CD4-positive, alpha-beta T cell (primary cell): ENCODE measurements around the gene CIZ1. TPM values are rescaled to one million over a fixed set of nuclear protein-coding genes. Genes with fewer than 3 reads are reported as not detected.
A peak's percentile ranks its signal among the peaks of the same experiment; 100 is the strongest.

Experiments
- ATAC-seq: fragments of 200-7000 bp; cut with Tn5 transposase; one replicate; pipeline ENCODE4 v1.10.0; 2022; ENCODE audit warnings: mild to moderate bottlenecking; ENCODE audit not compliant: poor library complexity
- CTCF ChIA-PET: fragments of 350-600 bp; sonication (Branson Sonifier 250); formaldehyde crosslinking; loops from one replicate; lab custom pipeline; 2021; ENCODE audit warnings: antibody characterized with exemption, inconsistent platforms; lab: Charles Lee
- POLR2A ChIA-PET: fragments of 350-600 bp; sonication (Branson Sonifier 250); formaldehyde crosslinking; loops from one replicate; lab custom pipeline; 2021; ENCODE audit warnings: antibody characterized with exemption, inconsistent platforms; lab: Charles Lee
- DNase-seq, 14 experiments: peaks; one replicate each; pipeline ENCODE4 v3.0.0-alpha.2; 2013 to 2020; ENCODE audit warnings: mixed read lengths in 2 of 14
- H3K27ac ChIP-seq, 2 donors: one replicate each; pipeline versions ENCODE4 v1.5.1 to v1.7.0; 2013; ENCODE audit warnings: low read length in 2 of 2, low read depth in 1 of 2, mild to moderate bottlenecking in 1 of 2
- H3K27me3 ChIP-seq, 2 experiments: 1 replicate in 1 of 2; 2 replicates in 1 of 2; pipeline versions ENCODE4 v1.6.1 to v1.7.0; 2013; ENCODE audit warnings: low read length in 2 of 2, control low read depth in 1 of 2, mild to moderate bottlenecking in 1 of 2, moderate library complexity in 1 of 2; ENCODE audit not compliant: insufficient read depth in 2 of 2, control insufficient read depth in 1 of 2
- H3K36me3 ChIP-seq: one replicate; pipeline ENCODE4 v1.6.1; 2013; ENCODE audit warnings: low read length, control low read depth; ENCODE audit not compliant: insufficient read depth
- H3K4me1 ChIP-seq: one replicate; pipeline ENCODE4 v1.6.1; 2013; ENCODE audit warnings: low read length, control low read depth; ENCODE audit not compliant: insufficient read depth
- H3K4me3 ChIP-seq: one replicate; pipeline ENCODE4 v1.5.1; 2013; ENCODE audit warnings: mild to moderate bottlenecking, low read length, moderate library complexity
- H3K9me3 ChIP-seq, 2 experiments: 1 replicate in 1 of 2; 2 replicates in 1 of 2; pipeline versions ENCODE4 v1.6.1 to v1.7.0; 2013; ENCODE audit warnings: low read length in 2 of 2, mild to moderate bottlenecking in 2 of 2, control low read depth in 1 of 2, moderate library complexity in 1 of 2; ENCODE audit not compliant: control insufficient read depth in 1 of 2, insufficient read depth in 1 of 2
- H3K27ac Mint-ChIP-seq: one replicate; pipeline ENCODE4 v1.8.0; 2020; ENCODE audit warnings: mixed read lengths
- H3K27me3 Mint-ChIP-seq: one replicate; pipeline ENCODE4 v1.8.0; 2021; ENCODE audit warnings: mixed read lengths
- H3K36me3 Mint-ChIP-seq: one replicate; pipeline ENCODE4 v1.8.0; 2021; ENCODE audit warnings: low read depth, mixed read lengths
- H3K4me1 Mint-ChIP-seq: one replicate; pipeline ENCODE4 v1.8.0; 2021; ENCODE audit warnings: low read depth, mixed read lengths
- H3K4me3 Mint-ChIP-seq: one replicate; pipeline ENCODE4 v1.8.0; 2020; ENCODE audit warnings: mild to moderate bottlenecking, mixed read lengths
- H3K9me3 Mint-ChIP-seq: one replicate; pipeline ENCODE4 v1.8.0; 2020; ENCODE audit warnings: mixed read lengths
- CTCF ChIP-seq: fragments of 200-600 bp; IDR thresholded peaks from one replicate; pipeline ENCODE4 v1.8.0; 2022; ENCODE audit warnings: antibody characterized with exemption, mild to moderate bottlenecking
- intact Hi-C, 2 experiments: fragments of 100-400 bp; cut with DNase I in 1 of 2; cut with micrococcal nuclease in 1 of 2; formaldehyde crosslinking; loops; one replicate each; pipeline versions ENCODE4 v1.15.1 to v1.9.0; 2023 to 2025; cut with DNase I, micrococcal nuclease
- total RNA-seq, 174 experiments: library from RNA in 2 of 174; stranded (reverse) in 2 of 174; gene quantifications; one replicate each; pipeline ENCODE4 v1.2.3 and lab custom pipeline; 2021 to 2026

Gene CIZ1
- total RNA-seq, 2 experiments from 2014 or later = 106 to 107 TPM

GRCh38 chr9:128124451-128124850 lies 66.9 kb downstream of the CIZ1 start:
- no peaks in the 10 kb centered on the region for H3K9me3 ChIP-seq
- Mint-ChIP-seq H3K9me3 (no peaks in the 10 kb centered on the region), H3K36me3 (peaks cover 30% of the 10 kb centered on the region), H3K4me3 (peak overlapping the region; percentile 80), H3K27me3 (no peaks in the 10 kb centered on the region), H3K4me1 (peaks cover 35% of the 10 kb centered on the region), H3K27ac (peak overlapping the region; percentile 50)
- DNase-seq = no peak
- H3K36me3 ChIP-seq = peaks cover 35% of the 10 kb centered on the region
- ATAC-seq = no peak
- intact Hi-C loops = loop anchor here in 1 of 2 experiments (10.0 kb wide), 1 partner anchor 200 kb away; the partner anchor contains the start of genes COQ4 and TRUB2
- POLR2A ChIA-PET = no interaction called here
- no peak for TF ChIP-seq CTCF
- H3K27ac ChIP-seq = no peak overlapping the region
- no peak overlapping the region for H3K4me3 ChIP-seq
- peaks cover 39% of the 10 kb centered on the region for H3K4me1 ChIP-seq
- CTCF ChIA-PET = no interaction called here
- no peaks in the 10 kb centered on the region for H3K27me3 ChIP-seq

GRCh38 chr9:128123451-128124080 lies 67.8 kb downstream of the CIZ1 start:
- H3K27ac Mint-ChIP-seq = no peak overlapping the region
- no peaks in the 10 kb centered on the region for H3K9me3 ChIP-seq
- no peak for DNase-seq
- CTCF ChIA-PET = no interaction called here
- no peaks in the 10 kb centered on the region for H3K27me3 Mint-ChIP-seq
- peaks cover 35% of the 10 kb centered on the region for H3K36me3 ChIP-seq
- H3K4me3 ChIP-seq = no peak overlapping the region
- peaks cover 28% of the 10 kb centered on the region for H3K4me1 Mint-ChIP-seq
- H3K27me3 ChIP-seq = no peaks in the 10 kb centered on the region
- no peak overlapping the region for H3K27ac ChIP-seq
- peaks cover 30% of the 10 kb centered on the region for H3K36me3 Mint-ChIP-seq
- H3K4me1 ChIP-seq = peaks cover 30% of the 10 kb centered on the region
- no peak overlapping the region for H3K4me3 Mint-ChIP-seq
- ATAC-seq = no peak
- no peaks in the 10 kb centered on the region for H3K9me3 Mint-ChIP-seq
- POLR2A ChIA-PET = interaction anchor here (0.7 kb wide), 1 partner anchor 21 kb away, joined by 3 read pairs; no protein-coding TSS in a partner anchor
- TF ChIP-seq CTCF = no peak
- intact Hi-C loops = loop anchor here in 1 of 2 experiments (10.0 kb wide), 1 partner anchor 201 kb away; the partner anchor contains the start of genes COQ4 and TRUB2

GRCh38 chr9:128122809-128123175 lies 68.6 kb downstream of the CIZ1 start:
- Mint-ChIP-seq H3K4me3 (no peak overlapping the region), H3K4me1 (peaks cover 22% of the 10 kb centered on the region), H3K27me3 (no peaks in the 10 kb centered on the region), H3K36me3 (peaks cover 26% of the 10 kb centered on the region), H3K27ac (no peak overlapping the region), H3K9me3 (no peaks in the 10 kb centered on the region)
- ChIA-PET POLR2A (interaction anchor here (0.7 kb wide), 1 partner anchor 21 kb away, joined by 3 read pairs; no protein-coding TSS in a partner anchor), CTCF (no interaction called here)
- Histone ChIP-seq H3K27me3 (no peaks in the 10 kb centered on the region), H3K4me3 (no peak overlapping the region), H3K27ac (no peak overlapping the region), H3K36me3 (peaks cover 35% of the 10 kb centered on the region), H3K4me1 (peaks cover 34% of the 10 kb centered on the region), H3K9me3 (no peaks in the 10 kb centered on the region)
- intact Hi-C loops = loop anchor here in 1 of 2 experiments (10.0 kb wide), 1 partner anchor 202 kb away; the partner anchor contains the start of genes COQ4 and TRUB2
- ATAC-seq = no peak
- no peak for DNase-seq
- no peak for TF ChIP-seq CTCF
